Psoas muscle (tissue), 8 donors: ENCODE results near the gene SMTNL2. TPM values are rescaled to one million over a fixed set of nuclear protein-coding genes. Genes with fewer than 3 reads are reported as not detected.
A peak's percentile ranks its signal among the peaks of the same experiment; 100 is the strongest.

Experiments used
- ATAC-seq, 4 donors: fragments of 200-7000 bp; cut with Tn5 transposase; one replicate each; pipeline ENCODE4 v1.9.1; 2020; ENCODE audit warnings: moderate library complexity in 3 of 4, mild to moderate bottlenecking in 2 of 4
- DNase-seq, 2 donors: peaks; one replicate each; pipeline ENCODE4 v3.0.0-alpha.2; 2020
- H3K27ac ChIP-seq: fragments of 200-600 bp; one replicate; pipeline ENCODE4 v1.8.0; 2022
- H3K27me3 ChIP-seq, 3 donors: fragments of 200-600 bp in 1 of 3; one replicate each; pipeline versions ENCODE4 v1.6.1 to v1.8.0; 2013 to 2022; ENCODE audit warnings: low read length in 2 of 3, mild to moderate bottlenecking in 2 of 3, moderate library complexity in 1 of 3; ENCODE audit not compliant: insufficient read depth in 3 of 3
- H3K36me3 ChIP-seq, 2 donors: fragments of 200-600 bp in 1 of 2; one replicate each; pipeline versions ENCODE4 v1.6.1 to v1.8.0; 2013 to 2022; ENCODE audit warnings: low read depth in 1 of 2, mild to moderate bottlenecking in 1 of 2, moderate library complexity in 1 of 2; ENCODE audit not compliant: insufficient read depth in 1 of 2
- H3K4me1 ChIP-seq: fragments of 200-600 bp; one replicate; pipeline ENCODE4 v1.8.0; 2022
- H3K4me3 ChIP-seq: fragments of 200-600 bp; one replicate; pipeline ENCODE4 v1.8.0; 2022; ENCODE audit warnings: mild to moderate bottlenecking
- H3K9me3 ChIP-seq: fragments of 200-600 bp; one replicate; pipeline ENCODE4 v1.8.0; 2022
- CTCF ChIP-seq: fragments of 200-600 bp; IDR thresholded peaks from one replicate; pipeline ENCODE4 v1.8.0; 2022; ENCODE audit warnings: antibody characterized with exemption
- WGBS, 3 donors: extraction: QIAGEN DNeasy Blood & Tissue Kit; methylation state at CpG; one replicate each; pipeline versions ENCODE4 v1.1.6 to v1.1.7; 2013; 5-methylcytosine and 5-hydroxymethylcytosine counted together
- intact Hi-C, 2 donors: fragments of 100-400 bp; cut with DNase I; formaldehyde crosslinking; loops; one replicate each; pipeline versions ENCODE4 v1.11.0 to v1.14.2; 2022
- polyA plus RNA-seq, 3 donors: library from polyadenylated mRNA; stranded (reverse); fragments of 200-250 nt; gene quantifications; one replicate each; pipeline ENCODE4 v1.2.3, GENCODE V29; 2013
- total RNA-seq, 4 donors: library from RNA; stranded (reverse); fragmentation: NEBNext Ultra II Directional in 2 of 4; extraction: Animal tissue kit (Norgen Biotek cat#: 25700) in 2 of 4; gene quantifications; one replicate each; pipeline versions ENCODE4 v1.2.1 to v1.2.4, GENCODE V29; 2021 to 2023
- donor health status: healthy with polysubstance abuse.
- donor health status: DM: no; HTN: no; CAD: no; lungs with moderate emphysema.
- donor health status: Bipolar disorder and iron deficiency.
- donor health status: healthy.
- donor health status: DM: yes; HTN: yes; CAD: no.
- donor health status: DM: no; HTN: no; CAD: no.
- donor health status: DM: no; HTN: no; CAD: no.
- donor health status: DM: yes; HTN: yes; CAD: no.

Gene SMTNL2
- total and polyA plus RNA-seq, 7 donors = 20.7 to 524 (median 318) TPM

- Histone ChIP-seq H3K9me3 (no peaks in the 10 kb centered on the region), H3K4me3 (peak overlapping the region; percentile 87), H3K27me3 (no peaks in the 10 kb centered on the region), H3K27ac (peak overlapping the region; percentile 89), H3K36me3 (peaks cover 0 to 30% of the 10 kb centered on the region in 2 donors), H3K4me1 (peaks cover 14% of the 10 kb centered on the region)
- no peak for ATAC-seq
- DNase-seq = peak in 1 of 2 donors; percentile 36
- no peak for TF ChIP-seq CTCF
- 56 to 62% (median 60%) methylated on average over 17 of the region's 17 CpGs for WGBS, 3 donors
- intact Hi-C loops = no loop called here
These were observed 28.2 kb upstream of the SMTNL2 start for GRCh38 chr17:4555873-4556759.

- ATAC-seq (no peak), DNase-seq (no peak)
- intact Hi-C loops = no loop called here
- Histone ChIP-seq H3K4me3 (no peak overlapping the region), H3K9me3 (no peaks in the 10 kb centered on the region), H3K27me3 (no peaks in the 10 kb centered on the region), H3K4me1 (peaks cover 14% of the 10 kb centered on the region), H3K27ac (no peak overlapping the region), H3K36me3 (peaks cover 0 to 22% of the 10 kb centered on the region in 2 donors)
- TF ChIP-seq CTCF = no peak
- 88 to 94% (median 91%) methylated on average over 4 of the region's 4 CpGs for WGBS, 3 donors
These were observed 27.3 kb upstream of the SMTNL2 start for GRCh38 chr17:4556996-4557395.

- TF ChIP-seq CTCF = no peak
- WGBS, 3 donors = 89 to 91% (median 90%) methylated on average over 6 of the region's 6 CpGs
- H3K4me1 ChIP-seq = peaks cover 14% of the 10 kb centered on the region
- H3K9me3 ChIP-seq = no peaks in the 10 kb centered on the region
- intact Hi-C loops = no loop called here
- peaks cover 0 to 14% of the 10 kb centered on the region in 2 donors for H3K36me3 ChIP-seq
- no peak for ATAC-seq
- H3K27ac ChIP-seq = no peak overlapping the region
- peak in 1 of 2 donors; percentile 45 for DNase-seq
- no peaks in the 10 kb centered on the region for H3K27me3 ChIP-seq
- no peak overlapping the region for H3K4me3 ChIP-seq
These were observed 26.5 kb upstream of the SMTNL2 start for GRCh38 chr17:4557626-4558346.

- no peak overlapping the region for H3K27ac ChIP-seq
- intact Hi-C loops = no loop called here
- H3K4me3 ChIP-seq = no peak overlapping the region
- peaks cover 14% of the 10 kb centered on the region for H3K4me1 ChIP-seq
- H3K36me3 ChIP-seq = peaks cover 0 to 7% of the 10 kb centered on the region in 2 donors
- DNase-seq (peak in 1 of 2 donors; percentile 44), ATAC-seq (no peak)
- TF ChIP-seq CTCF = no peak
- 87 to 92% (median 89%) methylated on average over 24 of the region's 24 CpGs for WGBS, 3 donors
- no peaks in the 10 kb centered on the region for H3K27me3 ChIP-seq
- no peaks in the 10 kb centered on the region for H3K9me3 ChIP-seq
These were observed 25.9 kb upstream of the SMTNL2 start for GRCh38 chr17:4558347-4558971.
